Esophagus muscularis mucosa (tissue), 4 donors: ENCODE measurements around the gene CSE1L. TPM values are rescaled to one million over a fixed set of nuclear protein-coding genes. Genes with fewer than 3 reads are reported as not detected.

Experiments
- DNase-seq: peaks from one replicate; pipeline ENCODE4 v3.0.0-alpha.2; 2017; ENCODE audit errors: extremely low spot score
- H3K27ac ChIP-seq, 4 donors: fragments of 200-600 bp; sonication (generic); replicated peaks in 1 of 4; 1 replicate in 3 of 4; 2 replicates in 1 of 4; pipeline ENCODE4 v1.5.1; 2016 to 2019; ENCODE audit warnings: mild to moderate bottlenecking in 1 of 4
- H3K27me3 ChIP-seq, 4 donors: fragments of 200-600 bp; sonication (generic); one replicate each; pipeline versions ENCODE4 v1.5.1 to v1.6.0; 2016 to 2019
- H3K36me3 ChIP-seq, 4 donors: fragments of 200-600 bp; sonication (generic); one replicate each; pipeline ENCODE4 v1.5.1; 2016 to 2019
- H3K4me1 ChIP-seq, 4 donors: fragments of 200-600 bp; sonication (generic); one replicate each; pipeline ENCODE4 v1.5.1; 2016 to 2019
- H3K4me3 ChIP-seq, 4 donors: fragments of 200-600 bp; sonication (generic); 1 replicate in 2 of 4; 2 replicates in 2 of 4; pipeline ENCODE4 v1.5.1; 2016 to 2019; ENCODE audit warnings: mild to moderate bottlenecking in 4 of 4, moderate library complexity in 1 of 4
- H3K9me3 ChIP-seq, 4 donors: fragments of 200-600 bp; sonication (generic); 1 replicate in 3 of 4; 2 replicates in 1 of 4; pipeline ENCODE4 v1.5.1; 2016 to 2019
- CTCF ChIP-seq, 3 experiments: fragments of 200-600 bp in 2 of 3; fragments of 450-650 bp in 1 of 3; sonication (generic) in 2 of 3; IDR thresholded peaks; one replicate each; pipeline ENCODE4 v1.5.1; 2017 to 2019; ENCODE audit warnings: antibody characterized with exemption in 3 of 3, mild to moderate bottlenecking in 2 of 3, moderate library complexity in 1 of 3
- EP300 ChIP-seq: sonication (generic); formaldehyde crosslinking; IDR thresholded peaks from one replicate; pipeline ENCODE4 v1.6.1; 2017; ENCODE audit warnings: antibody characterized with exemption
- POLR2A ChIP-seq: fragments of 450-650 bp; IDR thresholded peaks from one replicate; pipeline ENCODE4 v1.6.1; 2017; ENCODE audit warnings: antibody characterized with exemption, moderate library complexity, mild to moderate bottlenecking, low read depth
- POLR2AphosphoS5 ChIP-seq, 2 donors: sonication (generic); formaldehyde crosslinking; IDR thresholded peaks; one replicate each; pipeline ENCODE4 v1.6.1; 2017; ENCODE audit warnings: antibody characterized with exemption in 2 of 2
- WGBS: methylation state at CpG from one replicate; pipeline ENCODE4 v1.1.5; 2018; 5-methylcytosine and 5-hydroxymethylcytosine counted together
- intact Hi-C: fragments of 100-400 bp; cut with DNase I; formaldehyde crosslinking; loops from one replicate; pipeline ENCODE4 v1.15.1; 2023
- total RNA-seq, 4 donors: library from RNA; depleted of rRNA; stranded (reverse); fragments of >200 nt; gene quantifications; one replicate each; pipeline versions ENCODE4 v1.1.0 to v1.2.1, GENCODE V29; 2016

The CSE1L gene
- total RNA-seq, 4 donors from 2014 or later, result 33.8 to 41.3 (median 39.2) TPM

- no peak overlapping the region for H3K27ac ChIP-seq
- no peak for TF ChIP-seq CTCF (IDR thresholded peaks at IDR 0.05)
- TF ChIP-seq POLR2A, result no peak
- TF ChIP-seq POLR2AphosphoS5 (IDR thresholded peaks at IDR 0.05), result no peak
- no peak for TF ChIP-seq EP300
Observed at GRCh38 chr20:49110767-49111694, 64.9 kb downstream of the CSE1L start.

GRCh38 chr20:49112596-49113274, 66.6 kb downstream of the CSE1L start:
- no peak for TF ChIP-seq POLR2AphosphoS5 (IDR thresholded peaks at IDR 0.05)
- no peak for TF ChIP-seq CTCF (IDR thresholded peaks at IDR 0.05)
- no peak for TF ChIP-seq EP300
- no peak for TF ChIP-seq POLR2A

More at GRCh38 chr20:49110767-49111694, 64.9 kb downstream of the CSE1L start:
- no peaks in the 10 kb centered on the region for H3K9me3 ChIP-seq
- peaks cover 28 to 69% (median 65%) of the 10 kb centered on the region in 4 donors for H3K36me3 ChIP-seq
- WGBS, result 98% methylated on average over 5 of the region's 6 CpGs
- no peaks in the 10 kb centered on the region for H3K4me1 ChIP-seq
- DNase-seq, result no peak
- no peak overlapping the region for H3K4me3 ChIP-seq
- H3K27me3 ChIP-seq, result no peaks in the 10 kb centered on the region
- intact Hi-C loops, result no loop called here

GRCh38 chr20:49115564-49115963, 69.5 kb downstream of the CSE1L start:
- Histone ChIP-seq H3K9me3 (no peaks in the 10 kb centered on the region), H3K36me3 (peaks cover 60 to 98% (median 95%) of the 10 kb centered on the region in 4 donors), H3K27me3 (no peaks in the 10 kb centered on the region), H3K4me3 (no peak overlapping the region), H3K4me1 (no peaks in the 10 kb centered on the region), H3K27ac (no peak overlapping the region)
- 77% methylated on average over 7 of the region's 7 CpGs for WGBS
- DNase-seq, result no peak
- intact Hi-C loops, result no loop called here
- TF ChIP-seq EP300 (no peak), CTCF (IDR thresholded peaks at IDR 0.05) (no peak), POLR2A (no peak)

More at GRCh38 chr20:49112596-49113274, 66.6 kb downstream of the CSE1L start:
- 88% methylated on average over 15 of the region's 15 CpGs for WGBS
- intact Hi-C loops, result no loop called here
- no peak for DNase-seq
- H3K36me3 ChIP-seq, result peaks cover 39 to 83% (median 82%) of the 10 kb centered on the region in 4 donors
- no peak overlapping the region for H3K27ac ChIP-seq
- no peaks in the 10 kb centered on the region for H3K27me3 ChIP-seq
- no peaks in the 10 kb centered on the region for H3K4me1 ChIP-seq
- H3K4me3 ChIP-seq, result no peak overlapping the region
- no peaks in the 10 kb centered on the region for H3K9me3 ChIP-seq

- no peak overlapping the region for H3K27ac ChIP-seq
- H3K27me3 ChIP-seq, result no peaks in the 10 kb centered on the region
- H3K9me3 ChIP-seq, result no peaks in the 10 kb centered on the region
- H3K36me3 ChIP-seq, result peaks cover 61 to 97% (median 90%) of the 10 kb centered on the region in 4 donors
- DNase-seq, result no peak
- no peaks in the 10 kb centered on the region for H3K4me1 ChIP-seq
- no peak for TF ChIP-seq CTCF (IDR thresholded peaks at IDR 0.05)
- no peak for TF ChIP-seq EP300
- no peak for TF ChIP-seq POLR2AphosphoS5 (IDR thresholded peaks at IDR 0.05)
- no peak for TF ChIP-seq POLR2A
- no peak overlapping the region for H3K4me3 ChIP-seq
- 89% methylated on average over 3 of the region's 3 CpGs for WGBS
- intact Hi-C loops, result no loop called here
Observed at GRCh38 chr20:49118307-49118706, 72.2 kb downstream of the CSE1L start.
